GM18505 (cell line): ENCODE data around the gene N4BP2L1.

Source experiments
- ATAC-seq: cut with Tn5 transposase; IDR thresholded peaks from one replicate; pipeline ENCODE4 v1.9.1; 2021; ENCODE audit not compliant: unreplicated experiment
- POLR2A ChIP-seq: IDR thresholded peaks from 4 replicates; pipeline ENCODE4 v1.6.1; 2011; ENCODE audit warnings: borderline replicate concordance; ENCODE audit not compliant: insufficient read depth, insufficient read length; ENCODE audit errors: extremely low read depth

N4BP2L1 gene

GRCh38 chr13:32448972-32449371, 21.0 kb upstream of the N4BP2L1 start:
- TF ChIP-seq POLR2A: no peak
- ATAC-seq: no peak

- no peak for TF ChIP-seq POLR2A
- ATAC-seq: no peak
These were observed 20.1 kb upstream of the N4BP2L1 start for GRCh38 chr13:32447894-32448623.

- ATAC-seq: no peak
- TF ChIP-seq POLR2A: no peak
These were observed 19.0 kb upstream of the N4BP2L1 start for GRCh38 chr13:32446773-32447465.

GRCh38 chr13:32446220-32446619, 18.3 kb upstream of the N4BP2L1 start:
- TF ChIP-seq POLR2A: no peak
- no peak for ATAC-seq

GRCh38 chr13:32445461-32445860, 17.5 kb upstream of the N4BP2L1 start:
- ATAC-seq: no peak
- TF ChIP-seq POLR2A: no peak

GRCh38 chr13:32443111-32443510, 15.2 kb upstream of the N4BP2L1 start:
- no peak for ATAC-seq
- TF ChIP-seq POLR2A: no peak

- ATAC-seq: no peak
- no peak for TF ChIP-seq POLR2A
These were observed 10.9 kb upstream of the N4BP2L1 start for GRCh38 chr13:32438871-32439270.

- ATAC-seq: no peak
- no peak for TF ChIP-seq POLR2A
These were observed 4.9 kb upstream of the N4BP2L1 start for GRCh38 chr13:32432856-32433255.

GRCh38 chr13:32431361-32431760, 3.4 kb upstream of the N4BP2L1 start:
- no peak for TF ChIP-seq POLR2A

GRCh38 chr13:32430018-32430747, 2.3 kb upstream of the N4BP2L1 start:
- no peak for ATAC-seq
- no peak for TF ChIP-seq POLR2A

More at GRCh38 chr13:32431361-32431760, 3.4 kb upstream of the N4BP2L1 start:
- ATAC-seq: no peak

- TF ChIP-seq POLR2A: no peak
- ATAC-seq: no peak
These were observed 1.5 kb upstream of the N4BP2L1 start for GRCh38 chr13:32429433-32429909.

GRCh38 chr13:32428581-32429432, 877 bp upstream of the N4BP2L1 start:
- ATAC-seq: no peak
- no peak for TF ChIP-seq POLR2A
